Measurements from ENCODE around the gene CMIP. TPM values are rescaled to one million over a fixed set of nuclear protein-coding genes. Genes with fewer than 3 reads are reported as not detected.

CMIP gene
- total RNA-seq, 2 experiments from 2014 or later, result 65.4 to 76.7 TPM

GRCh38 chr16:81601601-81602255 lies 157.1 kb downstream of the CMIP start:
- POLR2A ChIA-PET, result no interaction called here
- Mint-ChIP-seq H3K9me3 (no peaks in the 10 kb centered on the region), H3K4me1 (peaks cover 3% of the 10 kb centered on the region), H3K27me3 (no peaks in the 10 kb centered on the region), H3K36me3 (no peaks in the 10 kb centered on the region), H3K4me3 (no peak overlapping the region), H3K27ac (no peak overlapping the region)
- no peak for DNase-seq
- no peak for ATAC-seq (ENCODE audit: low read depth)

GRCh38 chr16:81602256-81602776 lies 157.7 kb downstream of the CMIP start:
- Mint-ChIP-seq H3K27me3 (no peaks in the 10 kb centered on the region), H3K4me1 (peaks cover 2% of the 10 kb centered on the region), H3K9me3 (no peaks in the 10 kb centered on the region), H3K27ac (no peak overlapping the region), H3K36me3 (no peaks in the 10 kb centered on the region), H3K4me3 (no peak overlapping the region)
- ATAC-seq (ENCODE audit: low read depth), result no peak
- POLR2A ChIA-PET, result no interaction called here
- DNase-seq, result no peak

GRCh38 chr16:81602792-81603191 lies 158.2 kb downstream of the CMIP start:
- ATAC-seq (ENCODE audit: low read depth) (no peak), DNase-seq (no peak)
- POLR2A ChIA-PET, result no interaction called here
- Mint-ChIP-seq H3K4me1 (peaks cover 1% of the 10 kb centered on the region), H3K27ac (no peak overlapping the region), H3K9me3 (no peaks in the 10 kb centered on the region), H3K4me3 (no peak overlapping the region), H3K27me3 (no peaks in the 10 kb centered on the region), H3K36me3 (no peaks in the 10 kb centered on the region)

GRCh38 chr16:81604960-81605383 lies 160.4 kb downstream of the CMIP start:
- H3K9me3 Mint-ChIP-seq, result no peaks in the 10 kb centered on the region
- POLR2A ChIA-PET, result no interaction called here
- H3K36me3 Mint-ChIP-seq, result peaks cover 2% of the 10 kb centered on the region
- DNase-seq (no peak), ATAC-seq (ENCODE audit: low read depth) (no peak)
- H3K27ac Mint-ChIP-seq, result no peak overlapping the region
- peaks cover 1% of the 10 kb centered on the region for H3K4me1 Mint-ChIP-seq
- no peak overlapping the region for H3K4me3 Mint-ChIP-seq
- H3K27me3 Mint-ChIP-seq, result no peaks in the 10 kb centered on the region

- ATAC-seq (ENCODE audit: low read depth), result no peak
- peaks cover 1% of the 10 kb centered on the region for H3K4me1 Mint-ChIP-seq
- no peaks in the 10 kb centered on the region for H3K9me3 Mint-ChIP-seq
- no peaks in the 10 kb centered on the region for H3K27me3 Mint-ChIP-seq
- H3K27ac Mint-ChIP-seq, result no peak overlapping the region
- DNase-seq, result no peak
- H3K4me3 Mint-ChIP-seq, result no peak overlapping the region
- H3K36me3 Mint-ChIP-seq, result peaks cover 2% of the 10 kb centered on the region
- POLR2A ChIA-PET, result no interaction called here
Measured at GRCh38 chr16:81606039-81606438, 161.4 kb downstream of the CMIP start.

GRCh38 chr16:81607006-81607405 lies 162.4 kb downstream of the CMIP start:
- DNase-seq (no peak), ATAC-seq (ENCODE audit: low read depth) (no peak)
- Mint-ChIP-seq H3K27ac (no peak overlapping the region), H3K27me3 (no peaks in the 10 kb centered on the region), H3K4me3 (no peak overlapping the region), H3K4me1 (peaks cover 1% of the 10 kb centered on the region), H3K36me3 (peaks cover 2% of the 10 kb centered on the region), H3K9me3 (no peaks in the 10 kb centered on the region)
- POLR2A ChIA-PET, result no interaction called here

GRCh38 chr16:81607805-81608522 lies 163.4 kb downstream of the CMIP start:
- Mint-ChIP-seq H3K9me3 (no peaks in the 10 kb centered on the region), H3K4me1 (peaks cover 1% of the 10 kb centered on the region), H3K4me3 (no peak overlapping the region), H3K27me3 (no peaks in the 10 kb centered on the region), H3K36me3 (peaks cover 2% of the 10 kb centered on the region), H3K27ac (no peak overlapping the region)
- POLR2A ChIA-PET, result no interaction called here
- ATAC-seq (ENCODE audit: low read depth), result no peak
- no peak for DNase-seq

GRCh38 chr16:81608523-81609209 lies 164.1 kb downstream of the CMIP start:
- H3K4me3 Mint-ChIP-seq, result no peak overlapping the region
- no peak overlapping the region for H3K27ac Mint-ChIP-seq
- no peaks in the 10 kb centered on the region for H3K9me3 Mint-ChIP-seq
- DNase-seq, result no peak
- H3K4me1 Mint-ChIP-seq, result peaks cover 1% of the 10 kb centered on the region
- H3K36me3 Mint-ChIP-seq, result peaks cover 2% of the 10 kb centered on the region
- ATAC-seq (ENCODE audit: low read depth), result no peak
- H3K27me3 Mint-ChIP-seq, result no peaks in the 10 kb centered on the region
- POLR2A ChIA-PET, result no interaction called here

GRCh38 chr16:81609323-81609892 lies 164.8 kb downstream of the CMIP start:
- Mint-ChIP-seq H3K36me3 (peaks cover 2% of the 10 kb centered on the region), H3K9me3 (no peaks in the 10 kb centered on the region), H3K27me3 (no peaks in the 10 kb centered on the region), H3K4me3 (no peak overlapping the region), H3K27ac (peak overlapping the region; percentile 15), H3K4me1 (peaks cover 1% of the 10 kb centered on the region)
- no peak for DNase-seq
- POLR2A ChIA-PET, result no interaction called here
- ATAC-seq (ENCODE audit: low read depth), result no peak

- peaks cover 2% of the 10 kb centered on the region for H3K36me3 Mint-ChIP-seq
- H3K4me3 Mint-ChIP-seq, result no peak overlapping the region
- DNase-seq (no peak), ATAC-seq (ENCODE audit: low read depth) (no peak)
- peaks cover 1% of the 10 kb centered on the region for H3K4me1 Mint-ChIP-seq
- no peaks in the 10 kb centered on the region for H3K27me3 Mint-ChIP-seq
- H3K27ac Mint-ChIP-seq, result no peak overlapping the region
- POLR2A ChIA-PET, result no interaction called here
- H3K9me3 Mint-ChIP-seq, result no peaks in the 10 kb centered on the region
Measured at GRCh38 chr16:81610144-81610842, 165.7 kb downstream of the CMIP start.

GRCh38 chr16:81610936-81611335 lies 166.3 kb downstream of the CMIP start:
- H3K27ac Mint-ChIP-seq, result no peak overlapping the region
- no peaks in the 10 kb centered on the region for H3K27me3 Mint-ChIP-seq
- H3K9me3 Mint-ChIP-seq, result no peaks in the 10 kb centered on the region
- H3K4me3 Mint-ChIP-seq, result no peak overlapping the region
- peaks cover 2% of the 10 kb centered on the region for H3K36me3 Mint-ChIP-seq
- POLR2A ChIA-PET, result no interaction called here
- DNase-seq (no peak), ATAC-seq (ENCODE audit: low read depth) (no peak)
- H3K4me1 Mint-ChIP-seq, result peaks cover 1% of the 10 kb centered on the region

- DNase-seq (no peak), ATAC-seq (ENCODE audit: low read depth) (no peak)
- Mint-ChIP-seq H3K4me1 (peaks cover 6% of the 10 kb centered on the region), H3K4me3 (no peak overlapping the region), H3K36me3 (peaks cover 3% of the 10 kb centered on the region), H3K27me3 (no peaks in the 10 kb centered on the region), H3K9me3 (no peaks in the 10 kb centered on the region), H3K27ac (no peak overlapping the region)
- POLR2A ChIA-PET, result no interaction called here
Measured at GRCh38 chr16:81611721-81612120, 167.1 kb downstream of the CMIP start.
